GM19043 (cell line): ENCODE measurements around the gene DSCAM.
"Not testable (repeated sequence)": the region's sequence is repeated elsewhere in the genome, so short reads cannot be mapped to it uniquely, and the experiment has no call there.

ENCODE experiments used
- ATAC-seq: cut with Tn5 transposase; IDR thresholded peaks from one replicate; pipeline ENCODE4 v1.9.1; 2021; ENCODE audit warnings: low read depth; ENCODE audit not compliant: unreplicated experiment

DSCAM gene

GRCh38 chr21:40282912-40283886, 563.8 kb downstream of the DSCAM start:
- ATAC-seq, result no peak

- ATAC-seq, result no peak
Measured at GRCh38 chr21:40278345-40278744, 568.6 kb downstream of the DSCAM start.

GRCh38 chr21:40276001-40276400, 571.0 kb downstream of the DSCAM start:
- no peak for ATAC-seq

- no peak for ATAC-seq
Measured at GRCh38 chr21:40272037-40272436, 574.9 kb downstream of the DSCAM start.

- ATAC-seq, result no peak
Measured at GRCh38 chr21:40271164-40271563, 575.8 kb downstream of the DSCAM start.

GRCh38 chr21:40270047-40270446, 576.9 kb downstream of the DSCAM start:
- no peak for ATAC-seq

- ATAC-seq, result no peak
Measured at GRCh38 chr21:40269239-40269638, 577.7 kb downstream of the DSCAM start.

GRCh38 chr21:40258456-40258855, 588.5 kb downstream of the DSCAM start:
- ATAC-seq, result not testable (repeated sequence)

GRCh38 chr21:40257342-40257741, 589.6 kb downstream of the DSCAM start:
- ATAC-seq, result no peak

- ATAC-seq, result no peak
Measured at GRCh38 chr21:40255518-40256444, 591.2 kb downstream of the DSCAM start.

GRCh38 chr21:40254540-40255465, 592.2 kb downstream of the DSCAM start:
- ATAC-seq, result no peak

- no peak for ATAC-seq
Measured at GRCh38 chr21:40253112-40253511, 593.8 kb downstream of the DSCAM start.

GRCh38 chr21:40250514-40251294, 596.3 kb downstream of the DSCAM start:
- ATAC-seq, result no peak

GRCh38 chr21:40244981-40245380, 602.0 kb downstream of the DSCAM start:
- no peak for ATAC-seq

GRCh38 chr21:40243685-40244084, 603.3 kb downstream of the DSCAM start:
- ATAC-seq, result no peak

GRCh38 chr21:40242586-40243265, 604.2 kb downstream of the DSCAM start:
- no peak for ATAC-seq

- ATAC-seq, result no peak
Measured at GRCh38 chr21:40235528-40235927, 611.4 kb downstream of the DSCAM start.

- ATAC-seq, result no peak
Measured at GRCh38 chr21:40231979-40232378, 615.0 kb downstream of the DSCAM start.

GRCh38 chr21:40227096-40227495, 619.9 kb downstream of the DSCAM start:
- ATAC-seq, result no peak
